Measurements from ENCODE around the gene INAVA.

INAVA gene

DNA sequence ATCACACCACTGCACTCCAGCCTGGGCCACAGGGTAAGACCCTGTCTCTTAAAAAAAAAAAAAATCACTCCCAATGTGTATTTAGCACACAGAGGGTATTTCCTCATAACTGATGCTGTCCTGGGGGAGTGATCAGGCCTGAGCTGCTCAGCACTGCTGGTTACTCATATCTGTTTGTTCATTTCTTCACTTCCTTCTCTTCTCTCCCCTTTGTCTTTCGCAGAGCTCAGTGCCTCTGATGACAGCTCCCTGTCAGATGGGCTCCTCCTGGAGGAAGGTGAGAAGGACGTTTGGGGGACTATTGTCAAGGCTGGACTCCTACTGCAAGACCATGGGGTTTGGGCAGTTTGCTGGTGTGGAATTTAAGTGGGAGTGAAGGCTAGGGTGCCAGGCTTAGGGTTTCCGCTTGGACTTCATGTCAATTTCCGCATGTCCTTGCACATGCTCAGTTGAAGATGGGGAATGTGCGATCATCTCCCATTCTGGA lies 13.0 kb downstream of the INAVA start:
- no peak for TF ChIP-seq EZH2phosphoT487 (IDR thresholded peaks at IDR 0.05; ENCODE audit: borderline replicate concordance, low read length)
- TF ChIP-seq, protein P1, sequence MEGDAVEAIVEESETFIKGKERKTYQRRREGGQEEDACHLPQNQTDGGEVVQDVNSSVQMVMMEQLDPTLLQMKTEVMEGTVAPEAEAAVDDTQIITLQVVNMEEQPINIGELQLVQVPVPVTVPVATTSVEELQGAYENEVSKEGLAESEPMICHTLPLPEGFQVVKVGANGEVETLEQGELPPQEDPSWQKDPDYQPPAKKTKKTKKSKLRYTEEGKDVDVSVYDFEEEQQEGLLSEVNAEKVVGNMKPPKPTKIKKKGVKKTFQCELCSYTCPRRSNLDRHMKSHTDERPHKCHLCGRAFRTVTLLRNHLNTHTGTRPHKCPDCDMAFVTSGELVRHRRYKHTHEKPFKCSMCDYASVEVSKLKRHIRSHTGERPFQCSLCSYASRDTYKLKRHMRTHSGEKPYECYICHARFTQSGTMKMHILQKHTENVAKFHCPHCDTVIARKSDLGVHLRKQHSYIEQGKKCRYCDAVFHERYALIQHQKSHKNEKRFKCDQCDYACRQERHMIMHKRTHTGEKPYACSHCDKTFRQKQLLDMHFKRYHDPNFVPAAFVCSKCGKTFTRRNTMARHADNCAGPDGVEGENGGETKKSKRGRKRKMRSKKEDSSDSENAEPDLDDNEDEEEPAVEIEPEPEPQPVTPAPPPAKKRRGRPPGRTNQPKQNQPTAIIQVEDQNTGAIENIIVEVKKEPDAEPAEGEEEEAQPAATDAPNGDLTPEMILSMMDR (IDR thresholded peaks at IDR 0.05; ENCODE audit: low read depth, low read length, poor library complexity, severe bottlenecking) = no peak
- Histone ChIP-seq H3K36me3 (ENCODE audit: control insufficient read depth, low read length) (no peaks in the 10 kb centered on the region), H3K27ac (ENCODE audit: low read depth, low read length) (no peak overlapping the region), H3K4me2 (ENCODE audit: low read length) (no peak overlapping the region), H4K20me1 (ENCODE audit: control insufficient read depth, insufficient read depth, low read depth, low read length) (no peaks in the 10 kb centered on the region), H3K79me2 (ENCODE audit: control insufficient read depth, low read length) (no peaks in the 10 kb centered on the region), H3K9me3 (ENCODE audit: control insufficient read depth, insufficient read depth, low read length) (no peaks in the 10 kb centered on the region), H3K4me1 (ENCODE audit: control insufficient read depth, low read length) (no peaks in the 10 kb centered on the region), H3K27me3 (ENCODE audit: control insufficient read depth, low read length) (peaks cover 15% of the 10 kb centered on the region), H3F3A (ENCODE audit: control insufficient read depth, insufficient read depth) (no peaks in the 10 kb centered on the region), H3K4me3 (ENCODE audit: low read length) (no peak overlapping the region), H3K9me2 (replicated peaks; ENCODE audit: control insufficient read depth, low read length) (no peaks in the 10 kb centered on the region)

DNA sequence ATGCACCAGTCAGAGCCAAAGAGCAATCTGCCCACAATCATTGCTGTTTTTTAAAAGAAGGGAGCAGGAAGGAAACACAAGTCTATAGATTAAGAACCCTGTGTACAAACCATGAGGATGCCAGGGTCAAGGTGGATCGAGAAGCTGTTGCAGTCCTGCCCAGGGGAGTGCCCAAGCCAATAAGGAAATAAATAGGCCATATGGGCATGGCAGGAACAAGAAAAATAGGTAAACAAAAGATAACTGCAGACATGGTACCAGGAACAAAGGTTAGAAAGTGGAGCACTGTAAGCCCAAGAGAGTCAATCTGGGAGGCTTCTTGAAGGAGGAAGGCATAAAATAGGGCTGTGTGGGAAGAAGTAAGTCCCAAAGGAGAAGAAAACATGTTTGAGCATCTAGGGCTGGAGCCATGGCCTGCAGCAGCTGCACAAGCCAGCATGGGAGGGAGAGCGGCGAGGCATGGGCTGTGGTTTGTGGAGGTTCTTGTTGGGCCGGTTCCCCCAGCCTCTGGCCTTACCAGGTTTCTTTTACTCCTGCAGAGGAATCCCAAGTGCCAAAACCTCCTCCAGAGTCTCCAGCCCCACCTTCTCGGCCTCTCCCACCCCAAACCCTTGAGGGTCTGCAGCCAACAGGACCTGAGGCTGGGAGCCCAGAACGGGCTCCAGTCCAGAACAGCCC lies 13.6 kb downstream of the INAVA start:
- peaks cover 15% of the 10 kb centered on the region for H3K27me3 ChIP-seq (ENCODE audit: control insufficient read depth, low read length)
- TF ChIP-seq, protein P1 (IDR thresholded peaks at IDR 0.05; ENCODE audit: low read depth, low read length, poor library complexity, severe bottlenecking) = no peak
- no peak for TF ChIP-seq EZH2phosphoT487 (IDR thresholded peaks at IDR 0.05; ENCODE audit: borderline replicate concordance, low read length)
- no peaks in the 10 kb centered on the region for H3F3A ChIP-seq (ENCODE audit: control insufficient read depth, insufficient read depth)
- H4K20me1 ChIP-seq (ENCODE audit: control insufficient read depth, insufficient read depth, low read depth, low read length) = no peaks in the 10 kb centered on the region
- no peak overlapping the region for H3K4me3 ChIP-seq (ENCODE audit: low read length)
- H3K27ac ChIP-seq (ENCODE audit: low read depth, low read length) = no peak overlapping the region
- H3K9me2 ChIP-seq (replicated peaks; ENCODE audit: control insufficient read depth, low read length) = no peaks in the 10 kb centered on the region
- H3K36me3 ChIP-seq (ENCODE audit: control insufficient read depth, low read length) = no peaks in the 10 kb centered on the region
- H3K9me3 ChIP-seq (ENCODE audit: control insufficient read depth, insufficient read depth, low read length) = no peaks in the 10 kb centered on the region
- no peak overlapping the region for H3K4me2 ChIP-seq (ENCODE audit: low read length)
- H3K79me2 ChIP-seq (ENCODE audit: control insufficient read depth, low read length) = no peaks in the 10 kb centered on the region
- no peaks in the 10 kb centered on the region for H3K4me1 ChIP-seq (ENCODE audit: control insufficient read depth, low read length)

DNA sequence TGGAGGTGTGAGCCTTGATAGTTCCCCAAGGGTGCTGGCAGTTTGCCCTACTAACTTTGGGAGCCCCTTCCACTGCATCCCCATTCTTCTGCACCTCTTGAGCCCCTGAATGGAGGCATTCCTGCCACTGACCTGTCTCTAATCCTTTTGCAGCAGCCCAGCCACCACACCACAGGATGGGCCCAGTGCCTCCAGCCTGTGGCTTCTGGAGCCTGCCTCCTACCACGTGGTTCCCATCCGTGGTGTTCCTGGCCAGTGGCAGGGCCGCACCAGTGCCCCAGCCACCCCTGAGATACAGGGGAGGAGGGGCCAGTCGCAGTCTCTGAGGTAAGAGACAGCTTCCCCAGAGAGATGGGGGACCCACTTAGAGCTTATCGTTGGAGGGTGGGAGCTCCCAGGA lies 14.4 kb downstream of the INAVA start:
- Histone ChIP-seq H3K4me1 (ENCODE audit: control insufficient read depth, low read length) (no peaks in the 10 kb centered on the region), H3K4me2 (ENCODE audit: low read length) (no peak overlapping the region)

More for the DNA sequence above, 14.4 kb downstream of the INAVA start:
- Histone ChIP-seq H3F3A (ENCODE audit: control insufficient read depth, insufficient read depth) (no peaks in the 10 kb centered on the region), H4K20me1 (ENCODE audit: control insufficient read depth, insufficient read depth, low read depth, low read length) (no peaks in the 10 kb centered on the region), H3K4me3 (ENCODE audit: low read length) (no peak overlapping the region), H3K79me2 (ENCODE audit: control insufficient read depth, low read length) (no peaks in the 10 kb centered on the region), H3K9me2 (replicated peaks; ENCODE audit: control insufficient read depth, low read length) (no peaks in the 10 kb centered on the region), H3K36me3 (ENCODE audit: control insufficient read depth, low read length) (no peaks in the 10 kb centered on the region), H3K27me3 (ENCODE audit: control insufficient read depth, low read length) (peaks cover 15% of the 10 kb centered on the region), H3K9me3 (ENCODE audit: control insufficient read depth, insufficient read depth, low read length) (no peaks in the 10 kb centered on the region), H3K27ac (ENCODE audit: low read depth, low read length) (no peak overlapping the region)
- TF ChIP-seq EZH2phosphoT487 (IDR thresholded peaks at IDR 0.05; ENCODE audit: borderline replicate concordance, low read length) = no peak
- TF ChIP-seq, protein P1 (IDR thresholded peaks at IDR 0.05; ENCODE audit: low read depth, low read length, poor library complexity, severe bottlenecking) = no peak

All from DOHH2 (cell line).